Activated naive CD8-positive, alpha-beta T cell (primary cell): ENCODE measurements around the gene NAA10.

Source experiments
- H3K27ac Mint-ChIP-seq: one replicate; pipeline ENCODE4 v1.8.0; 2021; ENCODE audit warnings: mixed read lengths
- H3K27me3 Mint-ChIP-seq: one replicate; pipeline ENCODE4 v1.8.0; 2021; ENCODE audit warnings: mixed read lengths
- H3K36me3 Mint-ChIP-seq: one replicate; pipeline ENCODE4 v1.8.0; 2021; ENCODE audit warnings: mixed read lengths
- H3K4me1 Mint-ChIP-seq: one replicate; pipeline ENCODE4 v1.8.0; 2021; ENCODE audit warnings: low read depth, mixed read lengths
- H3K4me3 Mint-ChIP-seq: one replicate; pipeline ENCODE4 v1.8.0; 2021; ENCODE audit warnings: mild to moderate bottlenecking, mixed read lengths
- H3K9me3 Mint-ChIP-seq: one replicate; pipeline ENCODE4 v1.8.0; 2021; ENCODE audit warnings: low read depth, mixed read lengths

NAA10 gene

GRCh38 chrX:153969904-153970356 is 35.1 kb upstream of the NAA10 start:
- Mint-ChIP-seq H3K4me3 (peak overlapping the region; percentile 100), H3K36me3 (no peaks in the 10 kb centered on the region), H3K4me1 (peaks cover 48% of the 10 kb centered on the region), H3K27ac (peak overlapping the region; percentile 76), H3K9me3 (no peaks in the 10 kb centered on the region), H3K27me3 (no peaks in the 10 kb centered on the region)

GRCh38 chrX:153969125-153969903 is 34.5 kb upstream of the NAA10 start:
- Mint-ChIP-seq H3K27ac (peak overlapping the region; percentile 76), H3K27me3 (no peaks in the 10 kb centered on the region), H3K9me3 (no peaks in the 10 kb centered on the region), H3K4me3 (peak overlapping the region; percentile 100), H3K4me1 (peaks cover 42% of the 10 kb centered on the region), H3K36me3 (no peaks in the 10 kb centered on the region)

- Mint-ChIP-seq H3K36me3 (no peaks in the 10 kb centered on the region), H3K27ac (no peak overlapping the region), H3K9me3 (no peaks in the 10 kb centered on the region), H3K4me1 (peaks cover 38% of the 10 kb centered on the region), H3K4me3 (peak overlapping the region; percentile 100), H3K27me3 (no peaks in the 10 kb centered on the region)
Measured at GRCh38 chrX:153968754-153969124, 33.9 kb upstream of the NAA10 start.

- Mint-ChIP-seq H3K27me3 (no peaks in the 10 kb centered on the region), H3K9me3 (no peaks in the 10 kb centered on the region), H3K4me3 (peak overlapping the region; percentile 100), H3K27ac (peak overlapping the region; percentile 90), H3K4me1 (peaks cover 35% of the 10 kb centered on the region), H3K36me3 (no peaks in the 10 kb centered on the region)
Measured at GRCh38 chrX:153968255-153968654, 33.4 kb upstream of the NAA10 start.

- Mint-ChIP-seq H3K27ac (peak overlapping the region; percentile 90), H3K9me3 (no peaks in the 10 kb centered on the region), H3K4me1 (peaks cover 32% of the 10 kb centered on the region), H3K4me3 (peak overlapping the region; percentile 100), H3K27me3 (no peaks in the 10 kb centered on the region), H3K36me3 (no peaks in the 10 kb centered on the region)
Measured at GRCh38 chrX:153967536-153968224, 32.8 kb upstream of the NAA10 start.

- H3K4me1 Mint-ChIP-seq, result peaks cover 32% of the 10 kb centered on the region
- H3K9me3 Mint-ChIP-seq, result no peaks in the 10 kb centered on the region
- no peaks in the 10 kb centered on the region for H3K27me3 Mint-ChIP-seq
- peak overlapping the region; percentile 90 for H3K27ac Mint-ChIP-seq
- H3K4me3 Mint-ChIP-seq, result peak overlapping the region; percentile 100
- no peaks in the 10 kb centered on the region for H3K36me3 Mint-ChIP-seq
Measured at GRCh38 chrX:153966841-153967535, 32.2 kb upstream of the NAA10 start.

GRCh38 chrX:153966283-153966688 is 31.4 kb upstream of the NAA10 start:
- H3K9me3 Mint-ChIP-seq, result no peaks in the 10 kb centered on the region
- H3K4me3 Mint-ChIP-seq, result peak overlapping the region; percentile 100
- no peaks in the 10 kb centered on the region for H3K27me3 Mint-ChIP-seq
- peaks cover 32% of the 10 kb centered on the region for H3K4me1 Mint-ChIP-seq
- H3K36me3 Mint-ChIP-seq, result no peaks in the 10 kb centered on the region
- peak overlapping the region; percentile 83 for H3K27ac Mint-ChIP-seq

GRCh38 chrX:153965406-153965805 is 30.6 kb upstream of the NAA10 start:
- peak overlapping the region; percentile 53 for H3K4me3 Mint-ChIP-seq
- H3K27ac Mint-ChIP-seq, result no peak overlapping the region

GRCh38 chrX:153964105-153964504 is 29.3 kb upstream of the NAA10 start:
- Mint-ChIP-seq H3K27ac (no peak overlapping the region), H3K4me1 (peaks cover 31% of the 10 kb centered on the region), H3K9me3 (no peaks in the 10 kb centered on the region)

More at GRCh38 chrX:153965406-153965805, 30.6 kb upstream of the NAA10 start:
- no peaks in the 10 kb centered on the region for H3K9me3 Mint-ChIP-seq
- H3K27me3 Mint-ChIP-seq, result no peaks in the 10 kb centered on the region
- H3K4me1 Mint-ChIP-seq, result peaks cover 32% of the 10 kb centered on the region
- H3K36me3 Mint-ChIP-seq, result no peaks in the 10 kb centered on the region

GRCh38 chrX:153963546-153963945 is 28.7 kb upstream of the NAA10 start:
- Mint-ChIP-seq H3K9me3 (no peaks in the 10 kb centered on the region), H3K36me3 (no peaks in the 10 kb centered on the region), H3K4me1 (peaks cover 31% of the 10 kb centered on the region), H3K4me3 (no peak overlapping the region), H3K27ac (no peak overlapping the region), H3K27me3 (no peaks in the 10 kb centered on the region)

More at GRCh38 chrX:153964105-153964504, 29.3 kb upstream of the NAA10 start:
- H3K36me3 Mint-ChIP-seq, result no peaks in the 10 kb centered on the region
- no peak overlapping the region for H3K4me3 Mint-ChIP-seq
- H3K27me3 Mint-ChIP-seq, result no peaks in the 10 kb centered on the region

- Mint-ChIP-seq H3K36me3 (no peaks in the 10 kb centered on the region), H3K4me3 (no peak overlapping the region)
Measured at GRCh38 chrX:153961292-153961691, 26.5 kb upstream of the NAA10 start.

GRCh38 chrX:153960786-153961185 is 25.9 kb upstream of the NAA10 start:
- Mint-ChIP-seq H3K27ac (no peak overlapping the region), H3K4me3 (no peak overlapping the region), H3K4me1 (peaks cover 5% of the 10 kb centered on the region), H3K36me3 (no peaks in the 10 kb centered on the region), H3K9me3 (no peaks in the 10 kb centered on the region), H3K27me3 (no peaks in the 10 kb centered on the region)

More at GRCh38 chrX:153961292-153961691, 26.5 kb upstream of the NAA10 start:
- Mint-ChIP-seq H3K27ac (no peak overlapping the region), H3K27me3 (no peaks in the 10 kb centered on the region), H3K4me1 (peaks cover 9% of the 10 kb centered on the region), H3K9me3 (no peaks in the 10 kb centered on the region)

- no peak overlapping the region for H3K27ac Mint-ChIP-seq
- no peaks in the 10 kb centered on the region for H3K9me3 Mint-ChIP-seq
- H3K4me3 Mint-ChIP-seq, result no peak overlapping the region
- H3K4me1 Mint-ChIP-seq, result peaks cover under 1% of the 10 kb centered on the region
- H3K27me3 Mint-ChIP-seq, result no peaks in the 10 kb centered on the region
- no peaks in the 10 kb centered on the region for H3K36me3 Mint-ChIP-seq
Measured at GRCh38 chrX:153960077-153960476, 25.2 kb upstream of the NAA10 start.

GRCh38 chrX:153959649-153960048 is 24.8 kb upstream of the NAA10 start:
- H3K4me1 Mint-ChIP-seq, result no peaks in the 10 kb centered on the region
- no peaks in the 10 kb centered on the region for H3K27me3 Mint-ChIP-seq
- no peaks in the 10 kb centered on the region for H3K36me3 Mint-ChIP-seq
- no peaks in the 10 kb centered on the region for H3K9me3 Mint-ChIP-seq
- H3K27ac Mint-ChIP-seq, result no peak overlapping the region
- H3K4me3 Mint-ChIP-seq, result no peak overlapping the region

GRCh38 chrX:153958605-153959004 is 23.8 kb upstream of the NAA10 start:
- Mint-ChIP-seq H3K4me3 (no peak overlapping the region), H3K27ac (no peak overlapping the region), H3K27me3 (no peaks in the 10 kb centered on the region), H3K9me3 (no peaks in the 10 kb centered on the region), H3K4me1 (no peaks in the 10 kb centered on the region), H3K36me3 (no peaks in the 10 kb centered on the region)
